GM06990 (cell line): Measurements from ENCODE around the gene MYPN.

Source experiments
- DNase-seq: peaks from one replicate; pipeline ENCODE4 v3.0.0-alpha.2; 2011; ENCODE audit not compliant: insufficient read length; ENCODE audit errors: extremely low read depth
- H3K27me3 ChIP-seq: replicated peaks from 2 replicates; pipeline ENCODE4 v1.6.0; 2011; ENCODE audit warnings: low read length; ENCODE audit not compliant: control insufficient read depth, insufficient read depth
- H3K36me3 ChIP-seq: 2 replicates; pipeline ENCODE4 v1.5.1; 2011; ENCODE audit warnings: low read length; ENCODE audit not compliant: control insufficient read depth, insufficient read depth
- H3K4me3 ChIP-seq: replicated peaks from 2 replicates; pipeline ENCODE4 v1.5.1; 2011; ENCODE audit warnings: low read depth, mild to moderate bottlenecking, control low read depth, low read length
- TF ChIP-seq, protein P1 (sequence below): IDR thresholded peaks from 2 replicates; pipeline ENCODE4 v1.5.1; 2011; ENCODE audit warnings: low read length, control low read depth, mild to moderate bottlenecking, inconsistent platforms; ENCODE audit not compliant: insufficient read depth, poor library complexity, severe bottlenecking

MYPN gene, protein sequence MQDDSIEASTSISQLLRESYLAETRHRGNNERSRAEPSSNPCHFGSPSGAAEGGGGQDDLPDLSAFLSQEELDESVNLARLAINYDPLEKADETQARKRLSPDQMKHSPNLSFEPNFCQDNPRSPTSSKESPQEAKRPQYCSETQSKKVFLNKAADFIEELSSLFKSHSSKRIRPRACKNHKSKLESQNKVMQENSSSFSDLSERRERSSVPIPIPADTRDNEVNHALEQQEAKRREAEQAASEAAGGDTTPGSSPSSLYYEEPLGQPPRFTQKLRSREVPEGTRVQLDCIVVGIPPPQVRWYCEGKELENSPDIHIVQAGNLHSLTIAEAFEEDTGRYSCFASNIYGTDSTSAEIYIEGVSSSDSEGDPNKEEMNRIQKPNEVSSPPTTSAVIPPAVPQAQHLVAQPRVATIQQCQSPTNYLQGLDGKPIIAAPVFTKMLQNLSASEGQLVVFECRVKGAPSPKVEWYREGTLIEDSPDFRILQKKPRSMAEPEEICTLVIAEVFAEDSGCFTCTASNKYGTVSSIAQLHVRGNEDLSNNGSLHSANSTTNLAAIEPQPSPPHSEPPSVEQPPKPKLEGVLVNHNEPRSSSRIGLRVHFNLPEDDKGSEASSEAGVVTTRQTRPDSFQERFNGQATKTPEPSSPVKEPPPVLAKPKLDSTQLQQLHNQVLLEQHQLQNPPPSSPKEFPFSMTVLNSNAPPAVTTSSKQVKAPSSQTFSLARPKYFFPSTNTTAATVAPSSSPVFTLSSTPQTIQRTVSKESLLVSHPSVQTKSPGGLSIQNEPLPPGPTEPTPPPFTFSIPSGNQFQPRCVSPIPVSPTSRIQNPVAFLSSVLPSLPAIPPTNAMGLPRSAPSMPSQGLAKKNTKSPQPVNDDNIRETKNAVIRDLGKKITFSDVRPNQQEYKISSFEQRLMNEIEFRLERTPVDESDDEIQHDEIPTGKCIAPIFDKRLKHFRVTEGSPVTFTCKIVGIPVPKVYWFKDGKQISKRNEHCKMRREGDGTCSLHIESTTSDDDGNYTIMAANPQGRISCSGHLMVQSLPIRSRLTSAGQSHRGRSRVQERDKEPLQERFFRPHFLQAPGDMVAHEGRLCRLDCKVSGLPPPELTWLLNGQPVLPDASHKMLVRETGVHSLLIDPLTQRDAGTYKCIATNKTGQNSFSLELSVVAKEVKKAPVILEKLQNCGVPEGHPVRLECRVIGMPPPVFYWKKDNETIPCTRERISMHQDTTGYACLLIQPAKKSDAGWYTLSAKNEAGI (N-terminal part only)

DNA sequence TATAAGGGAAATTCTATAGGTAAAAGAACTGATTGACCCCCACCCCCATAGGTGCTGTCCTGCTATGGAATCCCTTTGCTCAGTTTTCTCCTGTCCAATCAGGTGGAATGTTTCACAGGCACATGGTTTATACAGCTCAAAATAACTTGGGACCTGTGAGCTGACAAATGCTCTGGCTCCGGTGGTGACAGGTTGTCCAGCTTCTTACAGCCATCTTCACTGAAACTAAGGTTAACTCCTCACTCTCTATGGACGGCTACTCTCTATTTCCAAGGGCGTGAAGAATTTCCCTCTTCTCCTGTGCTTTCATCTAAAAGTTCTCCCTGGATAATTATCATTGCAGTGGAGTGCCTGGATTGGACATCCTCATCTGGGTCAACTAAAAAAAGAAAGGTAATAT, at the start of gene MYPN:
Gene MYPN, plus strand, starts transcription at position 158 of the 400 bp plus-strand sequence. CDS start 11,951 bp downstream, outside the sequence.
- H3K4me3 ChIP-seq, result no peak within 1 kb of the TSS
- no peaks in the 10 kb centered on the region for H3K36me3 ChIP-seq
- TF ChIP-seq, protein P1, sequence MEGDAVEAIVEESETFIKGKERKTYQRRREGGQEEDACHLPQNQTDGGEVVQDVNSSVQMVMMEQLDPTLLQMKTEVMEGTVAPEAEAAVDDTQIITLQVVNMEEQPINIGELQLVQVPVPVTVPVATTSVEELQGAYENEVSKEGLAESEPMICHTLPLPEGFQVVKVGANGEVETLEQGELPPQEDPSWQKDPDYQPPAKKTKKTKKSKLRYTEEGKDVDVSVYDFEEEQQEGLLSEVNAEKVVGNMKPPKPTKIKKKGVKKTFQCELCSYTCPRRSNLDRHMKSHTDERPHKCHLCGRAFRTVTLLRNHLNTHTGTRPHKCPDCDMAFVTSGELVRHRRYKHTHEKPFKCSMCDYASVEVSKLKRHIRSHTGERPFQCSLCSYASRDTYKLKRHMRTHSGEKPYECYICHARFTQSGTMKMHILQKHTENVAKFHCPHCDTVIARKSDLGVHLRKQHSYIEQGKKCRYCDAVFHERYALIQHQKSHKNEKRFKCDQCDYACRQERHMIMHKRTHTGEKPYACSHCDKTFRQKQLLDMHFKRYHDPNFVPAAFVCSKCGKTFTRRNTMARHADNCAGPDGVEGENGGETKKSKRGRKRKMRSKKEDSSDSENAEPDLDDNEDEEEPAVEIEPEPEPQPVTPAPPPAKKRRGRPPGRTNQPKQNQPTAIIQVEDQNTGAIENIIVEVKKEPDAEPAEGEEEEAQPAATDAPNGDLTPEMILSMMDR, result no peak
- no peaks in the 10 kb centered on the region for H3K27me3 ChIP-seq
- no peak for DNase-seq

DNA sequence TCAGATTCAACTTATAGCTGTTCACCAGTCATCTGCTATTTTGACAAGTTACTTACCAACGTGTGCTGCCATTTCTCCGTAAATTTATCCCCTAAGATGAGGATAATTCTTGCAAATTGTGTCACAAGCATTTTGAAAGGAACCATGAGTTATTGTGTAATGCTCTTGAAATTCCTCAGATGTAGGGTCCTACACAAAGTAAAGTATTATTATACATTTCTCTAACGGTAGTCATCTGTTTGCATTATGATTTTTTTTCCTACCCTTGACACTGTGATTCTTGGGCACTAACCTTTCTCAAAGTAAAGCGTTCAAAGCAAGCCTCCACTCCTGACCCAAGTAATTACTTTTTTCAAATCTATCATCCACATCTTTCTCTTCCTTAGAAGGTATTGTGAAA, 42.3 kb upstream of the MYPN start:
- TF ChIP-seq, protein P1, result no peak
- H3K27me3 ChIP-seq, result no peaks in the 10 kb centered on the region
- H3K4me3 ChIP-seq, result no peak overlapping the region
- H3K36me3 ChIP-seq, result no peaks in the 10 kb centered on the region
- no peak for DNase-seq

DNA sequence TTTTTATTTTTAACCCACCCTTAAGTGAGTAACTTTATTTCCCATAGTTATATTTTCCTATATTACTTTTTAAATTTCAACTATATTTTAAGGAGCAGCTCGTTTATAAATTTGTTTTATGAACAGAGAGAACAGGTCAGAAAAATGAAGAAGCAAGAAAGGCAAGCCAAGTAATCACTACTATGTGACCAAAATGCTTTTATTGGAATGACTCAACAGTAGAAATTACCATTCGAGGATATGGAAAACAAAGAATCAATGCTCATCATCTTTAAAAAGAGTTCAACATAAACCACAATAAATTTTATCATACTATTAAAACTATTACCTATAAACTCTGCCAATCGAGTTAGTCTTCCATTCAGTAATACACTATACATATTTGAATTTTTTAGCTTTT, 41.8 kb upstream of the MYPN start:
- no peaks in the 10 kb centered on the region for H3K36me3 ChIP-seq

DNA sequence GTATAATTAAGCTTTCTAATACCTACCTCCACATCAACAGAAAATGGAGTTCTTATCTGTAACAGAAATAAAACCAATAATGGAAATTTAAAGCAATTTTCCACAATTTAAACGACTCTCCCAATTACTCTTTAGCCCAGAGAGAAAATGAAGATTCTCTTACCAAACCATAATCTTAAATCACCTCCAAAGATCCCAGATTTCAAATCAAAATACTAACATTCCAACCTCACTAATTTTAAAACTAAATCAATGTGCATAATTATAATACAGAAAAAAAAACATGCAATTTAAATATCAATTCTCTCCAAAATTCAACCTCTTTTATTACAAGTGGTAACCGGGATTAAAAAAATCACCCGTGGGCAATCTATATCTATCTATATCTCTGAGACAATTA, 35.7 kb upstream of the MYPN start:
- Histone ChIP-seq H3K27me3 (no peaks in the 10 kb centered on the region), H3K36me3 (no peaks in the 10 kb centered on the region), H3K4me3 (peak overlapping the region; percentile 83)
- TF ChIP-seq, protein P1, result no peak
- no peak for DNase-seq

More for the DNA sequence above, 41.8 kb upstream of the MYPN start:
- H3K4me3 ChIP-seq, result no peak overlapping the region
- no peak for DNase-seq
- TF ChIP-seq, protein P1, result no peak
- H3K27me3 ChIP-seq, result no peaks in the 10 kb centered on the region

DNA sequence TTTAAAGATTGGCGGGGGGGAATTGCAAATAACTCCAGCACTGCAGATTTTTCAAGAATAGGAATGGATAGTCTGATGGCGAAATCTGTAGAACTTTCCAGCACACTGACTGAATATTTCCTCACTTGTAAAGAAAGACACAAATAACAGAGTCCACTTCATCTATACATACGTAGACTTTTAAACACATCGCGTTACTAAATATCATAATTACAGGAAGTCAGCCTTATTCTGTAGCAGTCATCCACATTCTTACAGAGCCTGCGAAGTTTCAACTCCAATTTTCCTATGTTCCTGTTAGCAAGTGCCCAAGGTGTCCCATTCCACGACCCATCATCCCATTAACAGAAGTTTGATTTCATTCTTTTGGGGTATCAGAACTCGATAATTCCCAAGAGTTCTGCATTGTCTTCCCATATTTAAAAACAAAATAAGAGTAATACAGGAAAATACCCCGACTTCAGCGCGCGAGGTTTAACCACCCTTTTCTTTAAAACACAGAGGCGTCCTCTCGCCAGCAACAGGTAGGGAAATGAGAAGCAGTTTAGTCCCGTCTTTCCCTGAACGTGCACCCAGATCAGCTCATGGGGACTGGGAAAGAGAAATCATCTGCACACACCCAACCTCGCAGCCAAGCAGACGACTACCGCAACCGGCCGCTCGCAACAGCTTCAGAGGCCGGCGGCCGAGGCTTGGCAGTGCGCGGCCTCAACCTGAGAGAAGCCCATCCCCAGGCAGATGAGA, 35.1 kb upstream of the MYPN start:
- TF ChIP-seq, protein P1, result no peak
- no peaks in the 10 kb centered on the region for H3K27me3 ChIP-seq
- no peak for DNase-seq

More for the DNA sequence above, 35.1 kb upstream of the MYPN start:
- Histone ChIP-seq H3K4me3 (peak overlapping the region; percentile 83), H3K36me3 (no peaks in the 10 kb centered on the region)
